ENCODE data around the gene BTD.

Gene BTD

GRCh38 chr3:15637131-15637951, 35.8 kb downstream of the BTD start:
- no peak for DNase-seq

GRCh38 chr3:15638193-15638890, 36.8 kb downstream of the BTD start:
- peak; percentile 24 to 44 (median 38) for DNase-seq

GRCh38 chr3:15638891-15639262, 37.3 kb downstream of the BTD start:
- DNase-seq: peak; percentile 26 to 62 (median 48)

- no peak for DNase-seq
These were observed 43.7 kb downstream of the BTD start for GRCh38 chr3:15645246-15645645.

GRCh38 chr3:15645740-15646501, 44.4 kb downstream of the BTD start:
- DNase-seq: no peak

- DNase-seq: peak; percentile 25 to 47 (median 27)
These were observed 45.4 kb downstream of the BTD start for GRCh38 chr3:15646851-15647511.

- DNase-seq: peak; percentile 52 to 79 (median 76)
These were observed 46.1 kb downstream of the BTD start for GRCh38 chr3:15647611-15648167.

GRCh38 chr3:15649341-15649740, 47.8 kb downstream of the BTD start:
- no peak for DNase-seq

- DNase-seq: no peak
These were observed 48.3 kb downstream of the BTD start for GRCh38 chr3:15649858-15650257.

- DNase-seq: no peak
These were observed 49.9 kb downstream of the BTD start for GRCh38 chr3:15651396-15651795.

- DNase-seq: no peak
These were observed 51.8 kb downstream of the BTD start for GRCh38 chr3:15653321-15653720.

- DNase-seq: no peak
These were observed 52.6 kb downstream of the BTD start for GRCh38 chr3:15654127-15654526.

- DNase-seq: no peak
These were observed 53.3 kb downstream of the BTD start for GRCh38 chr3:15654891-15655290.

GRCh38 chr3:15656342-15656741, 54.8 kb downstream of the BTD start:
- no peak for DNase-seq

- DNase-seq: peak in 1 of 3 donors; percentile 22
These were observed 55.5 kb downstream of the BTD start for GRCh38 chr3:15657016-15657415.

- DNase-seq: no peak
These were observed 57.9 kb downstream of the BTD start for GRCh38 chr3:15659254-15659975.

- DNase-seq: no peak
These were observed 58.8 kb downstream of the BTD start for GRCh38 chr3:15660055-15660935.

- DNase-seq: no peak
These were observed 62.6 kb downstream of the BTD start for GRCh38 chr3:15664144-15664543.

GRCh38 chr3:15665510-15666150, 64.1 kb downstream of the BTD start:
- peak; percentile 15 to 53 (median 38) for DNase-seq

- DNase-seq: no peak
These were observed 64.7 kb downstream of the BTD start for GRCh38 chr3:15666277-15666676.

Data from suppressor macrophage treated with lipopolysaccharide for 1 hour (primary cell).